A549 (cell line): Measurements from ENCODE around the gene PGC. TPM values are rescaled to one million over a fixed set of nuclear protein-coding genes. Genes with fewer than 3 reads are reported as not detected.

Source experiments
- ATAC-seq, 2 experiments: fragments of 200-7000 bp in 1 of 2; fragments of >200 bp in 1 of 2; cut with Nextera tagmentation in 1 of 2; cut with Tn5 transposase in 1 of 2; 3 replicates each; pipeline versions ENCODE4 v1.8.0 to v1.9.1; 2018 to 2020; ENCODE audit warnings: mild to moderate bottlenecking in 1 of 2, moderate library complexity in 1 of 2
- CTCF ChIA-PET: fragments of 300-600 bp; sonication (Branson Sonifier 250); formaldehyde crosslinking; extraction: SDS; loops from one replicate; lab custom pipeline; 2021; ENCODE audit warnings: antibody characterized with exemption, inconsistent platforms; lab: Yijun Ruan, JAX
- POLR2A ChIA-PET: fragments of 350-600 bp; formaldehyde crosslinking; extraction: SDS; loops from one replicate; lab custom pipeline; 2021; ENCODE audit warnings: antibody characterized with exemption, inconsistent platforms; lab: Yijun Ruan, JAX
- DNase-seq, 2 experiments: peaks; one replicate each; pipeline versions ENCODE4 v3.0.0 to v3.0.0-alpha.2; 2011 to 2016; ENCODE audit warnings: low read depth in 1 of 2, low spot score in 1 of 2
- FAIRE-seq: peaks from 2 replicates; lab custom pipeline; 2011; peaks lifted over from hg19 to GRCh38; lab: Jason Lieb, UNC
- H3K27ac ChIP-seq, 2 experiments: fragments of >200 bp; sonication (Bioruptor Twin); formaldehyde crosslinking; 3 replicates each; pipeline ENCODE4 v1.5.1; 2016 to 2017
- H3K4me1 ChIP-seq: fragments of >200 bp; sonication (Bioruptor Twin); formaldehyde crosslinking; 3 replicates; pipeline ENCODE4 v1.6.1; 2016
- H3K4me2 ChIP-seq: fragments of >200 bp; sonication (Bioruptor Twin); formaldehyde crosslinking; 3 replicates; pipeline ENCODE4 v1.6.1; 2016
- H3K4me3 ChIP-seq: fragments of >200 bp; sonication (Bioruptor Twin); formaldehyde crosslinking; 3 replicates; pipeline ENCODE4 v1.5.1; 2016
- H3K9me3 ChIP-seq: fragments of >200 bp; sonication (Bioruptor Twin); formaldehyde crosslinking; 3 replicates; pipeline ENCODE4 v1.6.1; 2016
- BHLHE40 ChIP-seq: IDR thresholded peaks from 2 replicates; pipeline ENCODE4 v1.6.1; 2012; ENCODE audit warnings: low read depth, low read length, inconsistent platforms
- CEBPB ChIP-seq, 2 experiments: fragments of >200 bp in 1 of 2; sonication (Bioruptor Twin) in 1 of 2; formaldehyde crosslinking in 1 of 2; IDR thresholded peaks; 2 replicates each; pipeline ENCODE4 v1.6.1; 2012 to 2016
- CHD4 ChIP-seq: fragments of 200-600 bp; sonication (generic); IDR thresholded peaks from 2 replicates; pipeline ENCODE4 v1.6.1; 2016; ENCODE audit warnings: antibody characterized with exemption, mild to moderate bottlenecking, borderline replicate concordance
- EHMT2 ChIP-seq: fragments of 200-600 bp; sonication (generic); IDR thresholded peaks from 2 replicates; pipeline ENCODE4 v1.6.1; 2016; ENCODE audit warnings: antibody characterized with exemption, low read depth, mild to moderate bottlenecking, moderate library complexity
- FOSL2 ChIP-seq, 2 experiments: fragments of 450-650 bp in 1 of 2; fragments of >200 bp in 1 of 2; sonication (Bioruptor Twin) in 1 of 2; formaldehyde crosslinking; IDR thresholded peaks; 2 replicates each; pipeline versions ENCODE4 v1.5.0 to v1.6.1; 2016 to 2020; ENCODE audit warnings: mild to moderate bottlenecking in 1 of 2, moderate library complexity in 1 of 2
- HOXB13 ChIP-seq: fragments of 250-450 bp; sonication (Bioruptor Pico); IDR thresholded peaks from 2 replicates; pipeline ENCODE4 v1.5.0; 2020; ENCODE audit warnings: low read depth, mild to moderate bottlenecking, moderate library complexity
- HOXB5 ChIP-seq: fragments of 250-450 bp; sonication (Bioruptor Pico); IDR thresholded peaks from 2 replicates; pipeline ENCODE4 v1.5.0; 2020; ENCODE audit warnings: mild to moderate bottlenecking, moderate library complexity
- NFE2L2 ChIP-seq: fragments of 150-350 bp; conservative IDR thresholded peaks from 2 replicates; pipeline ENCODE4 v1.6.1; 2014; ENCODE audit warnings: low read length
- NR3C1 ChIP-seq: fragments of >200 bp; sonication (Bioruptor Twin); formaldehyde crosslinking; IDR thresholded peaks from 3 replicates; pipeline ENCODE4 v1.6.1; 2017
- POLR2A ChIP-seq: IDR thresholded peaks from 2 replicates; pipeline ENCODE4 v1.6.1; 2012; ENCODE audit warnings: mild to moderate bottlenecking, low read length
- RARB ChIP-seq: fragments of 250-450 bp; sonication (Bioruptor Pico); IDR thresholded peaks from 2 replicates; pipeline ENCODE4 v1.8.0; 2021; ENCODE audit warnings: mild to moderate bottlenecking, moderate library complexity
- RCOR1 ChIP-seq: fragments of 150-350 bp; IDR thresholded peaks from 2 replicates; pipeline ENCODE4 v1.6.1; 2014; ENCODE audit warnings: antibody characterized with exemption, low read length, low read depth
- SMC3 ChIP-seq: fragments of >200 bp; sonication (Bioruptor Twin); formaldehyde crosslinking; IDR thresholded peaks from 3 replicates; pipeline ENCODE4 v1.6.1; 2018; ENCODE audit warnings: inconsistent platforms
- TFCP2L1 ChIP-seq: fragments of 250-450 bp; sonication (Bioruptor Pico); IDR thresholded peaks from 2 replicates; pipeline ENCODE4 v1.5.0; 2021; ENCODE audit warnings: mild to moderate bottlenecking
- ZC3H11A ChIP-seq: fragments of 450-650 bp; IDR thresholded peaks from 2 replicates; pipeline ENCODE4 v1.6.1; 2014; ENCODE audit warnings: antibody characterized with exemption, mild to moderate bottlenecking
- ZFP36 ChIP-seq: fragments of 450-650 bp; IDR thresholded peaks from 2 replicates; pipeline ENCODE4 v1.6.1; 2014; ENCODE audit warnings: borderline replicate concordance; ENCODE audit not compliant: partially characterized antibody
- WGBS: methylation state at CpG from one replicate; pipeline ENCODE4 v1.1.6; 2017; ENCODE audit errors: missing lambda C conversion rate; 5-methylcytosine and 5-hydroxymethylcytosine counted together
- polyA plus RNA-seq, 4 experiments: library from polyadenylated mRNA; depleted of rRNA in 3 of 4; stranded (reverse); fragments of >200 nt; fragmentation: RNase III in 1 of 4; extraction: RNeasy Plus Mini Kit Qiagen cat#74134 plus additional on column Dnase treatment in 1 of 4; gene quantifications; 2 replicates in 3 of 4; 3 replicates in 1 of 4; pipeline ENCODE4 v1.2.3, GENCODE V29; 2011 to 2017
- TF ChIP-seq, protein P1 (sequence below): fragments of 450-650 bp; IDR thresholded peaks from 2 replicates; pipeline ENCODE4 v1.6.1; 2014; ENCODE audit warnings: antibody characterized with exemption
- TF ChIP-seq, protein P2 (sequence below): fragments of >200 bp; sonication (Bioruptor Twin); formaldehyde crosslinking; IDR thresholded peaks from 3 replicates; pipeline ENCODE4 v1.5.1; 2016
- TF ChIP-seq, protein P3 (sequence below): fragments of 250-450 bp; sonication (Bioruptor Pico); IDR thresholded peaks from 2 replicates; pipeline ENCODE4 v1.5.0; 2021; ENCODE audit warnings: mild to moderate bottlenecking, moderate library complexity, borderline replicate concordance
- TF ChIP-seq, protein P4 (sequence below): IDR thresholded peaks from 2 replicates; pipeline ENCODE4 v1.6.1; 2012

The PGC gene
- polyA plus RNA-seq, 2 of the 4 experiments (the other 2 are of a cell fraction), result not detected

DNA sequence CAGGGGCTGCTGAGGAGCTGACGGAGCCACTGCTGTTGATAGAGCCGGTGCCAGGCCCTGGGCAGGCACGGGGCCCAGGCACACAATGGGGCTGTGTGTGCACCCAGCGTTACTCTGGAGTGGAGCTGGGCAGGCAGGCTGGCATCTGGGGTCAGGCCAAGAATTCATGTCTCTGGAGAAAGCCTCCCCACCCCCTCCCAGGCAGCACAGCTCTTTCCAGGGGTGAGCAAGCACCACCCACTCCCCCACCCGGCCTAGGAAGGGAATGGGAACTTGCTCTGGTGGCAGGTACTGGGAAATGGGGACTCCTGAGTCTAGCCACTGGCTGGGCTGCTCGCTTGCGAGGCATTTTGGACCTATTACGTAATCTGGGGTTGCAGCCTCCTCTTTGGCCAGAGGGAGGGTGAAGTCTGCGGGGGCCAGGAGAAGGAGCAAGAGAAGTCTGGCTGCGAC lies 34.5 kb downstream of the PGC start:
- CTCF ChIA-PET, result interaction anchor here (0.7 to 8.0 kb wide), 7 partner anchors 9 to 288 kb away, joined by 3 to 54 read pairs (median 5); partner anchors contain the start of gene TFEB
- H3K4me3 ChIP-seq, result 0 out of 3 replicates have a peak overlapping the region, but pooled peaks have one; percentile 11
- H3K27ac ChIP-seq, result peak overlapping the region; percentile 98 to 99
- DNase-seq (peak; percentile 70 to 81), ATAC-seq (peak; percentile 72 to 81), FAIRE-seq (no peak)
- WGBS, result 6% methylated on average over 3 of the region's 10 CpGs
- peaks cover 65% of the 10 kb centered on the region for H3K4me1 ChIP-seq
- H3K9me3 ChIP-seq, result no peaks in the 10 kb centered on the region
- no peak for TF ChIP-seq EHMT2
- TF ChIP-seq CEBPB (IDR thresholded peaks at IDR 0.05), result peak; percentile 66 to 91; a peak in 3 of 4 replicates
- peak overlapping the region; percentile 81 for H3K4me2 ChIP-seq
- POLR2A ChIA-PET, result interaction anchor here (2.0 to 2.2 kb wide), 2 partner anchors 11 to 21 kb away, joined by 13 to 29 read pairs; no protein-coding TSS in a partner anchor

DNA sequence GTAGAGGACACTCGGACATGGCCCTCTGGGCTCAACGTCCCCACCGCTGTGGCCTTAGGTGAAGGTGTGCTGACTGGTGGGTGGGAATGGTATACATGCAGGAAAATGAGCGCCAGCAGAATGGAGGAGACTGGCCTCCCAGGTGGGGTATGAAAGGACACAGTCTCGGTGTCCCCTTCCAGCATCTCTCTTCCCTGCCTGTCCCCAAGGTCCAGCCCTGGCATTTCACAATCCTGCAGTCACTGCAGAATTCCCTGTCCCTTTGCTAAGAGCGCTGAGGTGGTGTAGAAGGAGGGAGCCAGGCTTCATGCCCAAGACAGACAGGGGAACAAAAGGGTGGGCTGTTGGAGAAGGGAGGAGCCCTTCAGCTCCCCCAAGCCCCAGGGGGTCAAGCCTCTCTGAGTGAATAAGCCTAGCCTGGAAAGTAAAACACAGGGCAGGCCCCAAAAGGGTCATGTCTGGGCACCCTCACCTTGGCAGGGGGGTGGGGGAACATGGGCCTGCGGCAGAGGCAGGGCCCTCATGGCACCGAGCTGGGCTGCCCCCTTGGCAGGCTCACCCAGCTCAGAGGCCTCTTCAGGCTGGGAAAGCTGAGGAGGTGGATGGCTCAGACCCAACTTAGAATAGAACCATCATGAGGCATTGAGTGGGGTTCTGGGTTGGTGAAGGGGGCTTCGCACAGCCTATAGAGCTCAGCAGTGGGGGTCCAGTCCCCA lies 35.7 kb downstream of the PGC start:
- WGBS, result 97% methylated on average over 9 of the region's 9 CpGs
- TF ChIP-seq SMC3, result no peak
- TF ChIP-seq POLR2A, result no peak
- no peak for TF ChIP-seq BHLHE40
- TF ChIP-seq FOSL2 (IDR thresholded peaks at IDR 0.05), result no peak
- TF ChIP-seq FOSL2 (CRISPR knock-in tag; IDR thresholded peaks at IDR 0.05), result no peak
- TF ChIP-seq, all 56 proteins: peak for 0
- FAIRE-seq (no peak), DNase-seq (no peak), ATAC-seq (no peak)
- no peaks in the 10 kb centered on the region for H3K9me3 ChIP-seq
- peak overlapping the region; percentile 81 for H3K4me2 ChIP-seq
- H3K27ac ChIP-seq, result peak overlapping the region; percentile 98 to 99
- H3K4me3 ChIP-seq, result no peak overlapping the region
- ChIA-PET POLR2A (no interaction called here), CTCF (interaction anchor here (1.4 to 8.0 kb wide), 3 partner anchors 7 to 26 kb away, joined by 3 to 54 read pairs (median 16); partner anchors contain the start of gene TFEB)
- peaks cover 65% of the 10 kb centered on the region for H3K4me1 ChIP-seq

DNA sequence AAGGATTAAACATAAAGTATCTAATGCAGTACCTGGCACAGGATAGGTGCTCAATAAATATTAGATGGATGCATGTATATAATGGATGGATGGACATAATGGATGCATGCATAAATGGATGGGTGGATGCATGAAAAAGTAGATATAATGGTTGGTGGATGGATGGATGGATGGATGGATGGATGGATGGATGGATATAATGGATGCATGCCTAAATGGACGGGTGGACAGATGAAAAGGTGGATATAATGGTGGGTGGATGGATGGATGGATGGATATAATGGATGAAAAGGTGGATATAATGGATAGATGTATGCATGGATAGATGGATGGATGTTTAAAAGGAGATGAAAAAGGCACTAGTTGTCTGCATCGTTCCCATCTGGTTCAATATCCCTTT lies 37.8 kb downstream of the PGC start:
- WGBS, result 82% methylated on average over 2 of the region's 2 CpGs
- H3K9me3 ChIP-seq, result no peaks in the 10 kb centered on the region
- no peak for TF ChIP-seq RCOR1
- no peak for TF ChIP-seq ZFP36
- no peak for TF ChIP-seq ZC3H11A
- TF ChIP-seq, protein P1, sequence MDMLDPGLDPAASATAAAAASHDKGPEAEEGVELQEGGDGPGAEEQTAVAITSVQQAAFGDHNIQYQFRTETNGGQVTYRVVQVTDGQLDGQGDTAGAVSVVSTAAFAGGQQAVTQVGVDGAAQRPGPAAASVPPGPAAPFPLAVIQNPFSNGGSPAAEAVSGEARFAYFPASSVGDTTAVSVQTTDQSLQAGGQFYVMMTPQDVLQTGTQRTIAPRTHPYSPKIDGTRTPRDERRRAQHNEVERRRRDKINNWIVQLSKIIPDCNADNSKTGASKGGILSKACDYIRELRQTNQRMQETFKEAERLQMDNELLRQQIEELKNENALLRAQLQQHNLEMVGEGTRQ, result no peak
- FAIRE-seq, result no peak
- ChIA-PET POLR2A (interaction anchor here (1.2 kb wide), 1 partner anchor 25 kb away, joined by 3 read pairs; no protein-coding TSS in a partner anchor), CTCF (interaction anchor here (5.8 to 6.2 kb wide), 2 partner anchors 23 to 67 kb away, joined by 49 to 65 read pairs; partner anchors contain the start of gene TFEB)
- no peak overlapping the region for H3K27ac ChIP-seq
- no peak overlapping the region for H3K4me2 ChIP-seq
- DNase-seq, result no peak
- H3K4me3 ChIP-seq, result no peak overlapping the region
- no peak for ATAC-seq
- peaks cover 64% of the 10 kb centered on the region for H3K4me1 ChIP-seq

DNA sequence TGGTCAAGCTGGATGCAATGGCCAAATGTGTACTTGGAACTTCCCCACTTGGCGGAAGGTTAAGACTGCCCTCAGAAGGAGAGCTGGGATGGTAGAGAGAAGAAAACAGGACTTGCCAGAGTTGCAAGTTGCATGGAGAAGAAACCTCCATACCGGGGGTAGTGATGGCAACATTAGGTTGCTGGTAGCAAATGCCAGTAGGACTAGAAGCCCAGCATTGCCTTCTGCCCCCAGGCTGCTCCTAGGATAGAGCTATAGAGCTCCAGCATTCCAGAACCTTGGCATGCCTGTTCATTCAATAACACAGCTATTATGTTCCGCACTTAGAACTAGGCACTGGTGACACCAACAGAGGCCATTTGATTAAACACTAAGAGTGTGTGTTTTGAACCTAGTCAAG lies 38.3 kb downstream of the PGC start:
- Histone ChIP-seq H3K4me3 (no peak overlapping the region), H3K4me1 (peaks cover 59% of the 10 kb centered on the region), H3K4me2 (no peak overlapping the region)
- FAIRE-seq, result no peak
- no peak for ATAC-seq
- CTCF ChIA-PET, result interaction anchor here (1.0 to 6.2 kb wide), 4 partner anchors 11 to 68 kb away, joined by 3 to 65 read pairs (median 26); partner anchors contain the start of gene TFEB
- TF ChIP-seq HOXB5 (CRISPR knock-in tag) (no peak), TFCP2L1 (no peak), RARB (CRISPR knock-in tag) (no peak), HOXB13 (CRISPR knock-in tag) (no peak), NFE2L2 (no peak), CHD4 (no peak), NR3C1 (no peak)
- TF ChIP-seq, protein P2, sequence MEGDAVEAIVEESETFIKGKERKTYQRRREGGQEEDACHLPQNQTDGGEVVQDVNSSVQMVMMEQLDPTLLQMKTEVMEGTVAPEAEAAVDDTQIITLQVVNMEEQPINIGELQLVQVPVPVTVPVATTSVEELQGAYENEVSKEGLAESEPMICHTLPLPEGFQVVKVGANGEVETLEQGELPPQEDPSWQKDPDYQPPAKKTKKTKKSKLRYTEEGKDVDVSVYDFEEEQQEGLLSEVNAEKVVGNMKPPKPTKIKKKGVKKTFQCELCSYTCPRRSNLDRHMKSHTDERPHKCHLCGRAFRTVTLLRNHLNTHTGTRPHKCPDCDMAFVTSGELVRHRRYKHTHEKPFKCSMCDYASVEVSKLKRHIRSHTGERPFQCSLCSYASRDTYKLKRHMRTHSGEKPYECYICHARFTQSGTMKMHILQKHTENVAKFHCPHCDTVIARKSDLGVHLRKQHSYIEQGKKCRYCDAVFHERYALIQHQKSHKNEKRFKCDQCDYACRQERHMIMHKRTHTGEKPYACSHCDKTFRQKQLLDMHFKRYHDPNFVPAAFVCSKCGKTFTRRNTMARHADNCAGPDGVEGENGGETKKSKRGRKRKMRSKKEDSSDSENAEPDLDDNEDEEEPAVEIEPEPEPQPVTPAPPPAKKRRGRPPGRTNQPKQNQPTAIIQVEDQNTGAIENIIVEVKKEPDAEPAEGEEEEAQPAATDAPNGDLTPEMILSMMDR, result no peak
- TF ChIP-seq, protein P3, sequence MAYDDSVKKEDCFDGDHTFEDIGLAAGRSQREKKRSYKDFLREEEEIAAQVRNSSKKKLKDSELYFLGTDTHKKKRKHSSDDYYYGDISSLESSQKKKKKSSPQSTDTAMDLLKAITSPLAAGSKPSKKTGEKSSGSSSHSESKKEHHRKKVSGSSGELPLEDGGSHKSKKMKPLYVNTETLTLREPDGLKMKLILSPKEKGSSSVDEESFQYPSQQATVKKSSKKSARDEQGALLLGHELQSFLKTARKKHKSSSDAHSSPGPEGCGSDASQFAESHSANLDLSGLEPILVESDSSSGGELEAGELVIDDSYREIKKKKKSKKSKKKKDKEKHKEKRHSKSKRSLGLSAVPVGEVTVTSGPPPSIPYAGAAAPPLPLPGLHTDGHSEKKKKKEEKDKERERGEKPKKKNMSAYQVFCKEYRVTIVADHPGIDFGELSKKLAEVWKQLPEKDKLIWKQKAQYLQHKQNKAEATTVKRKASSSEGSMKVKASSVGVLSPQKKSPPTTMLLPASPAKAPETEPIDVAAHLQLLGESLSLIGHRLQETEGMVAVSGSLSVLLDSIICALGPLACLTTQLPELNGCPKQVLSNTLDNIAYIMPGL (CRISPR knock-in tag), result no peak
- TF ChIP-seq, protein P4, sequence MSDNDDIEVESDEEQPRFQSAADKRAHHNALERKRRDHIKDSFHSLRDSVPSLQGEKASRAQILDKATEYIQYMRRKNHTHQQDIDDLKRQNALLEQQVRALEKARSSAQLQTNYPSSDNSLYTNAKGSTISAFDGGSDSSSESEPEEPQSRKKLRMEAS, result no peak
- TF ChIP-seq, all 56 proteins: peak for 0
- Histone ChIP-seq H3K27ac (peak overlapping the region in 1 of 2 experiments; percentile 97; a peak in 2 of 6 replicates), H3K9me3 (no peaks in the 10 kb centered on the region)
- POLR2A ChIA-PET, result interaction anchor here (1.2 kb wide), 1 partner anchor 26 kb away, joined by 3 read pairs; no protein-coding TSS in a partner anchor
- no peak for DNase-seq
- 70% methylated on average over 3 of the region's 3 CpGs for WGBS
